GM21576 (cell line): ENCODE data around the gene ITGA1.
"Not testable (repeated sequence)": the region's sequence is repeated elsewhere in the genome, so short reads cannot be mapped to it uniquely, and the experiment has no call there.

Experiments used
- ATAC-seq: cut with Tn5 transposase; IDR thresholded peaks from one replicate; pipeline ENCODE4 v1.9.1; 2021; ENCODE audit warnings: mild to moderate bottlenecking, moderate library complexity; ENCODE audit not compliant: unreplicated experiment

The ITGA1 gene

DNA sequence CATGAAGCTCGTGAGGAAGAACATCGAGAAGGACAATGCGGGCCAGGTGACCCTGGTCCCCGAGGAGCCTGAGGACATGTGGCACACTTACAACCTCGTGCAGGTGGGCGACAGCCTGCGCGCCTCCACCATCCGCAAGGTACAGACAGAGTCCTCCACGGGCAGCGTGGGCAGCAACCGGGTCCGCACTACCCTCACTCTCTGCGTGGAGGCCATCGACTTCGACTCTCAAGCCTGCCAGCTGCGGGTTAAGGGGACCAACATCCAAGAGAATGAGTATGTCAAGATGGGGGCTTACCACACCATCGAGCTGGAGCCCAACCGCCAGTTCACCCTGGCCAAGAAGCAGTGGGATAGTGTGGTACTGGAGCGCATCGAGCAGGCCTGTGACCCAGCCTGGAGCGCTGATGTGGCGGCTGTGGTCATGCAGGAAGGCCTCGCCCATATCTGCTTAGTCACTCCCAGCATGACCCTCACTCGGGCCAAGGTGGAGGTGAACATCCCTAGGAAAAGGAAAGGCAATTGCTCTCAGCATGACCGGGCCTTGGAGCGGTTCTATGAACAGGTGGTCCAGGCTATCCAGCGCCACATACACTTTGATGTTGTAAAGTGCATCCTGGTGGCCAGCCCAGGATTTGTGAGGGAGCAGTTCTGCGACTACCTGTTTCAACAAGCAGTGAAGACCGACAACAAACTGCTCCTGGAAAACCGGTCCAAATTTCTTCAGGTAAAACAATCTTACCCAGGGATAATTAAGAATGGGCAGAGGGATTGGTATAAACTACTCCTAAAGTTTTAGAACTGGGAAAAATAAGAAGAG lies 12.9 kb downstream of the ITGA1 start:
- peak; percentile 43 for ATAC-seq

DNA sequence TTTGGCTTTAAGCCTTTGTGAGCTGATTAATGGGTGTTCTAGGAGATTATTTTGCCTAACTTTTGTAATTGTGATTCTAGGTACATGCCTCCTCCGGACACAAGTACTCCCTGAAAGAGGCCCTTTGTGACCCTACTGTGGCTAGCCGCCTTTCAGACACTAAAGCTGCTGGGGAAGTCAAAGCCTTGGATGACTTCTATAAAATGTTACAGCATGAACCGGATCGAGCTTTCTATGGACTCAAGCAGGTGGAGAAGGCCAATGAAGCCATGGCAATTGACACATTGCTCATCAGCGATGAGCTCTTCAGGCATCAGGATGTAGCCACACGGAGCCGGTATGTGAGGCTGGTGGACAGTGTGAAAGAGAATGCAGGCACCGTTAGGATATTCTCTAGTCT lies 13.6 kb downstream of the ITGA1 start:
- no peak for ATAC-seq

DNA sequence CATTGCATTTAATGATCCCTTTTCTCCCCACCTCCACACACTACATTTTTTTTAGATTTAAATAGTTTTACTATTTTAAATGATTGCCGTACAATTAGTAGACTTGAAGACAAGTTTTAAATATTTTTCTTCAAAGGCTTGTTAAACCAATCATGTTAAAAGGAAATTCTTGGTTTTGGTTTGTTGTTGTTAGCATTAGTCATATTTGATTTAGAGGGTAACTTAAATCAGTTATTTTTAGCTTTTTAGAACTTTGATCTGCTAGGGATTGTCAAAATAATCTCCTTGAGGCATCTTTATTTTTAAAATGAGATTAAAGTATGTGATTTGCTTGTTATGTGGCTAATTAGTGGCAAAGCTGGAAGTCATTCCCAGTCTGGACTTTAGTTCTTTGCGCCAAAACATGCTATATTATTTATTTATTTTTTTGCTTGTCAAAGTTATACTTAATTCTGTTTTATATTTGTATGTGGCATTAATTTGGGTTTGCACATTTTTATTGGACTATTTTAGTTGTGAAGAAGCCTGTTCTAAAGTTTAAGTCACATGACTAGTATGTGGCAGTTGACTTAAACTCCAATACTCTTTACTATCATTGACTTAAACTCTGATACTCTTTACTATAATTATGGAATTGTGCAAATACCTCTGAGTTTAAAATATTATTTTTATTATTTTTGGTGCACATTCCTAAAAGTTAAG lies 14.7 kb downstream of the ITGA1 start:
- no peak for ATAC-seq

DNA sequence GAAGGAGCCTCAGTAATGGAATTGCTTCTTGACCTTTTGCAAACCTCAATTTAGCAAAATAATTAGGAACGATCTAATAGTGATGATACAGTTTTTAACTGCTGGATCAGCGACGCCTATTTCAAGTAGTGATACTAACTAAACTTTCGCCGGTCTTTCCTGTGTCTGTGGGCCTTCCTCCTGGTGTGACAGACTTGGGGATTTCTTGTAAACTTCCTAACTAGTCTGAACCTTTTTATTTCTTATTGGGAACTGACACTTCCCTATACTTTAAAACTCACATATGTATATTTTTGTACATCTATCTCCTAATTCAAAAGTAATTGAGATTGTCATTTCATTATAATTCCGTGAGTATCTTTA lies 15.2 kb downstream of the ITGA1 start:
- no peak for ATAC-seq

DNA sequence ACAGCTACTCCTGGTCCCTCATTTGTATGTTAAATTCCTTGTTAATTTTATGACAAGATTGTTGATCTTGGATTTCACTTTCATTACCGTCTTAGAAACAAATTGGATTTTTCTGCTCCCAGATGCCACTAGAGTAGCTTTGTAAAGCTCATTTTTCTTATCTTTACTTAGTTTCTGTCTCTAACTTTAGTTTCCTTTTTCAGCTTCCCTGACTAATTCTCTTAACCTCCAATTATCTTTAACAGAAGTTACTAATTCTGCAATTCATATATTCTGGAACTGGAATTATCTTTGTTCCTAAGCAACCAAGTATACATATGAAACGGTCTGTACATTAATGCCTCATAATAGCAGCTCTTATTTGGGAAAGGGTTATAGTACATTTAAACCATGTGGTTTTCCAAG lies 16.7 kb downstream of the ITGA1 start:
- no peak for ATAC-seq

DNA sequence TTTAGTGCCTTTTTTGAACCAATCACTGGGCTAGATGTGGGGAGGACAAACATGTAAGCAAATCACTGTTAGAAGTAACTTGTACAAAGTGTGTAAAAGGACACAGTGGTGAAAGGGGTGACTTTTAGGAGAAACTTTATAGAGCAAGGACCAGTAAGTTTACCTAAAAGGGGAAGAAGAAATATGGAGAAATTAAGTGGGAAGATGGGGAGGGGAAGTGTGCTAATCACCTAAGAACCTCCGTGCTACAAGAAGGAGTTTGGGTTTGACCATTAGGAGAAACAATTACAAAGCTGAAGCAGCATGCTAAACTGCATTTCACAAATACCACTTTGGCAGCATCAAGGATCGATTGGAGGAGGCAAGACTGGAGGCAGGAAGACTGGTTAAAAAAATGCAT lies 17.3 kb downstream of the ITGA1 start:
- no peak for ATAC-seq

DNA sequence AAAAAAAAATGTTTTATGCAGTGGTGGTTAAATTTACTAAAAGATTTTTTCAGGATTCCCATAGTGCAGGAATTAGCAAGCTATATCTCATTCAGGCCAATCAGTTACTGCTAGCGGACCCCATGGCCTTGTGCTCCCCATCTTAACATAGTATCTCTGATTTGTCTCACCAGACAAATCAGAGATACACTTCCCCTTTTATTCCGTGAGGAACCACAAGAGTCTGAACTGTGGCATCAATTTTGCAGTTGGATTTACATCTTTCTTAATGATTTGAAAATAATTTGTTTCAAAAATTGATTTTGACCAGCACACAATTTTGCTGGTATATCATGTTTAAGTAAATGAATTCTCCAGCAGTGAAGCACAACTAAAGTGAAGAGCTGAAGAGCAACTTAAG lies 17.9 kb downstream of the ITGA1 start:
- ATAC-seq, result no peak

DNA sequence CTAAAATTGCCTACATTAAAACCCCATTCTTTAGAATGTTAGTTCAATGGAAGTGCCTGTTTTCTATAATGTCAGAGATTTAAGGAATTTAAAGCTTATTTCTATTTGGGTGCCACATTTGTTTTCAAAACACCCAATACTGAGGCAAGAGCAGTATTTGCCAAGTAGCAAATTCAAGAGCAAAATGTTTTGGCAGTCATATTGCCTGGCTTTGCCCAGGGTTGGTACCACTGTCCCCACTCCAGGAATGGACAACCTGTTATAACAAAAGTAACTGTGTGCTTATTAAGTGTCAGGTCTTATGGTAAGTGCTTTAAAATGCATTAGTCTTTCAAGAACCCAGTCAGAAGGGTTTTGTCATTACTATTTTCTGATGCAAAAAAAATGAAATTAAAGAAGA lies 19.3 kb downstream of the ITGA1 start:
- no peak for ATAC-seq

DNA sequence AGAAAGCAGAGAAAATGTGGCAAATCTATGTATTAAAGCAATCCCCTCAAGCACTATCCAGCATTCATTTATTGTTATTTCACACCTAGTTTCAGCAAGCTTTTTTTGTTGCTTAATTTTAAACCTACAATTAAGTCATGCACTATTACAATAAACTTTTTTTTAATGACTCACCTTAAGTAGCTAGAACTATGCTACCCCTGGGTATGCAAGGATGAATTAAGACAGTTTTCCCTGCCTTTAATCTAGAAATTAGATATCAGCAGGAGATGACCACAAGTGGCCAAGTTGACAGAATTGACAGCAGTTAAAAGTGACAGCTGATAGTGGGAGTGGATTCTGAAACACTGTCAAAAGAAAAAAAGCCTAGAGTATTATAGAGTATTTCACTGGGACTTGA lies 20.0 kb downstream of the ITGA1 start:
- ATAC-seq, result no peak

DNA sequence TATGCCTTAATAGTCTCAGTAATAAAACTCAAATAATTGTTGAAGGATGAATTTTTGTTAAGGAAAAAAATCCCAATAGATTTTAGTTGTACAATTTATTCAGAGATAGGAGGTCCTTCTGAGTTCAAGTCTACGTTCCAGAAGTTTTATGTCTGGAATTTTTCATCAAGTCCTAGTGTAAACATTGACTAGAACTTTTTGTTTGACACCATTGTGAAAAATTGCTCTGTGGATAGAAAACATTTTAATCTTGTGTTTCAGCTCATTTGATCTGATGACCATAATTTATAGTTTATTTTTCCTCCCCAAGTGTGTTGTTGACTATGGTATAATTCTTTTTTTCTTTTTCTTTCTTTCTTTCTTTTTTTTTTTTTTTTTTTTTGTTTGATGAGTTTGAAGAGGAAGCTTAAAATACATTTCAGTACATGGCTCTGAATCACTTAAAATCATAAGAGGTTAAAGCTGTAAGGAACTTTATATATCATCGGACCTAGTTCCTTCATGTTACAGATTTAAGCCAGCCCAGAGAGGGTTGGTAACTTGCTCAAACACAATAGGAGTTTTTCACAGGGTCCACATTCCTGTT lies 20.7 kb downstream of the ITGA1 start:
- ATAC-seq, result no peak

DNA sequence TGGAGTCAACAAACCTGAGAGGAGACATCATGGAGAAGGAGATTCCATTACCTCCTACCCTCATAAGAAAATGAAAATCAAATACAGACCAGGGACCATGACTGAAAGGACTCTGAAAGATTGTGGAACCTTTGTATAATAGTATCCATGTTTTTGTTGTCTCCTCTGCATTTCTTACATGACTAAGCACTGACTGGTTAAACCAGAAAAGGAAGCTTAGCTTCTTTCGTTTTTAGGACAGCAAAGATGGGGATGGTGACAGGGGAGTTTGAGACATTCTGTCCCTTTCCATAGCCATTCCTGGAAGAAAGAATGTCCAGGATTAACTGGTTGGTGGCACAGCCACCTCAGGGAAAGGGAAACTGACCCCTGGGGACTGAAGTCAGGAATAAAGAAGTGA lies 22.2 kb downstream of the ITGA1 start:
- no peak for ATAC-seq

DNA sequence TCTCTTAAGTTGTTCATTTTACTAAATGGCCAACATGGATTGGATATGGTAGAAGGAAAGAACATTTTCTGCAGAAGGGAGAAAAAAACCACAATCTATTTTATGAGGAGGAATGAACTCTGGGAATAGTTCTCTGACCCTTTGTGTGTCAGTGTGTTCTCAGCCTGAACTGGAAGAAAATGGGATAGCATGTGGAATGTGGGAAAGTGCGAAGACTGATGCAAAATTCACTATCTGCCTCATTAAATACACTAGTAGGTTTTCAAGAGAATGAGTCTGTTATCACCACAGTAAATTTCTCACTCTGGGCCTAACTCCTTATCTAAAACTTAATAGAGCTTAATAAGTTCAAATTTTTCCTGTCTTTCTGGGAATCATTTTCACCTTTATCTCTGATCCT lies 22.7 kb downstream of the ITGA1 start:
- no peak for ATAC-seq

DNA sequence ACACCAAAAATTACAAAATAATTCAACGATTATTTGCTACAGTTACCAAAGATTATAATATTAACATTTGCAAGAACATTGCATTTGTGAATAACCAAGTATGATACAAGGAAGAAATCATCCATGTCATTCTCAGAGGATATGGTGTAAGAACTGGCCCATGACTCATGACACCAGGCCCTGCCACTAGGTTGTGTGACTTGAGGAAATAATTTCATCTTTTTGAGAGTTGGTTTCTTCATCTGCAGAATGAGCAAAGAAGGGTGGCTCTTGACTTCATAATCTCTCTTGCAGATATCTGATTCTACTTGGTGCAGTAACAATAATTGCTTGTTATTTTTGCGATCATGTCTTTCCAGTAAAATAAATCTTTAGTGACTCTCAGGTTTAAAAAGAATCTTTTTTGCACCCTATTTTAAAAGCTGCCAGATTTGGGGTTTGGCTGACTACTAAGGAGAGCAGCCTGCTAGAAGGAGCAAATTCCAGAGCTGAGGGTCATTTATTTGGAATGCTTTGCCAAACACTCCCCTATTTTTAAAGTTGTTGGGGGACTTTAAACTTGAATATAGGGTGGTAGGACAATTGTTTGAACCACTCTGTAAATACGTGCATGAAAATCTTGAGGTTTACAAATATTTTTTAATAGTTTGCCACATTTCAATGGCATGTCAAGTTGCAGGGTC lies 23.5 kb downstream of the ITGA1 start:
- no peak for ATAC-seq

DNA sequence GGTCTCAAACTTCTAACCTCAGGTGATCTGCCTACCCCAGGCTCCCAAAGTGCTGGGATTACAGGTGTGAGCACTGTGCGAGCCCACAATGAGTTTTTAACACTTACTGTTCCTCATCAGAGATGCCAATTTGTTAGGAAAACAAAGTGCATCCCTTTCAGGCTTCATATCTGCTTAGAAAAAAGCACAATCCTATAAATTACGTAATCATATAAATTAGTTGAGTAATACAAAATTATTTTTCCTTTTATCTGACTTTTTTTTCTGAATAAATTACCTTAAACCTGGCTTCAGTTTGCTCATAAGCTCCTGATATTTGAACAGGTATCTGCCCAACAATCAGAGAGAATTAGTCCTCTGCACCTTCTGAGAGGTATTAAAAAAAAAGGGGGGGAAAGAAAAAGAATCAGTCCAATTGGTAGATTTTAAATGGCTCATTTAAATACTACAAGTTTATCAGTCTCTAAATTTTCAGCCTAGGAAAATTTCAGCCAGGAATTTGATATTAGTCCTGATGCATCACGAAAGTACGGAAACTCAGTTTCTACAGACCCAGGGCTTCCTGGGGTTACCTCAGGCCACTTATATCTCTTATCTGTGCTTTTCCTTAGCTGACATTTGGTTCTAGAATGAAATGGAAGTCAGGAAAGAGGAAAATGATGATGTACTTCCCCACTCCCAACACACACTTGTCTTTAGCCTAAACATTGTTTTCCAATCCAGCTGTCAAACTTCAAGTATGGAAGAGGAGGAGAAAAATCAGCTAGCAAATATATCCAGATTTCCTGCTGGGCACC lies 26.8 kb downstream of the ITGA1 start:
- ATAC-seq, result no peak

DNA sequence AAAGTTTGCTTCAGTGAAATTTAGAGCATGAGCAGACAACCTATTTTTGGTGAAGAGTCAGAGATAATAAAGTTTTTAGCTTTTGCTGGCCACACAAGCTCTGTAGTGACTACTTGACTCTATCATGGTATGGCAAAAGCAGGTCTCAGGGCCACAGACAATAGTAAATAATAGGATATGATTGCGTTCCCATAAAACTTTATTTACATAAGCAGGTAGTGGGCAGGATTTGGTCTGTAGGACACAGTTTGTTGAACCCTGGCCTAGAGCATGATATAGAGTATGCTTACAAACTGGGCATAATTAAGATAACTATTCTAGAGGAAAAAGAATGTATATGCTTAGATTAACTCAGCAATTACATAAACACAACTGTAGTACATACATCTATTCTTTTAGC lies 30.1 kb downstream of the ITGA1 start:
- no peak for ATAC-seq

DNA sequence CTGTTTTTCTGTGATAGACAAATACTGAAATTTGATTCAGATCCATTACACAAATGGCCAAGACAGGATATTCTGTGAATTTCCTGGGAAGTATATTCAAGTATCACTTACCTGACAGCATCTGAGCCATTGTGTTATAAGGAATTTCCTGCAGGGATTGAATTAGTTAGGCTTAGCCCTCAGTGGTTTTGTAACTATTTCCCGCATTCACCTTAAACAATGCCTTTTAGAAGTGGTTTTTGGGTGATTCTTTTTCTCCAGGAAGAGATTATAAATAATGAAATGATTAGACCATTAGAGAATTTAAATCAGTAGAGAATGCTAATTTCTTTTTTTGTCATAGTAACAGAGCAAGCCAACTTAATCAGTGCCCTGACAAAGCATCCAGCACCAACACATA lies 30.6 kb downstream of the ITGA1 start:
- no peak for ATAC-seq

DNA sequence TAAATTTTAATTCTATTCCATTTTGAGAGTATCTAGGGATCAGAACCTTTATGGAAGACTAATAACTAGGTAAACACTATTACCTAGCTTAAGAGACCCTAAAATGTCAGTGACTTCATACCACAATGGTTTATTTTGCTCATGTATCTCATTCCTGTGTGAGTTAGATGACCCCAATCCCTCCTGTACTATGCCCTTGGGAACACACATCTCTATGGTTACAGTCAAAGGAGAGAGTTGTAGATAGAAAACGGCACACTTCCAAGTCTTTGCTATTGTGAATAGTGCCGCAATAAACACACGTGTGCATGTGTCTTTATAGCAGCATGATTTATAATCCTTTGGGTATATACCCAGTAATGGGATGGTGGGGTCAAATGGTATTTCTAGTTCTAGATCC lies 31.1 kb downstream of the ITGA1 start:
- ATAC-seq, result not testable (repeated sequence)

DNA sequence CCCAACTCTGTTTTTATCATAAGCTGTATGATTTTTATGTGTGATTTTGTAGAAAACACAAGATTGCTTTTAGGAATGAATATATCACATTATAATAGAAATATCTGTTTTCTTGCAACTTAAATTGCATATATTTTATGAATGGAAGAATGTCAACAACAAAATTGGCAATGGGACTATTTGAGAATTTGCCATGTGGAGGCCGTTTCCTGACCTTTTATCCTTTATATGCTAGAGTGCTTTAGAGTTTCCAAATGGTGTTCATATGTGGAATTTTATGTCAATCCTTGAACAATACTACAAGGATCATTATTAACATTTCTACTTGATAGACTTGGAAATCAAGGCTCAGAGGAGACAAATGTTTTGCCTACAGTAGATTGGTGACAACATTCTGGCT lies 34.2 kb downstream of the ITGA1 start:
- ATAC-seq, result no peak

DNA sequence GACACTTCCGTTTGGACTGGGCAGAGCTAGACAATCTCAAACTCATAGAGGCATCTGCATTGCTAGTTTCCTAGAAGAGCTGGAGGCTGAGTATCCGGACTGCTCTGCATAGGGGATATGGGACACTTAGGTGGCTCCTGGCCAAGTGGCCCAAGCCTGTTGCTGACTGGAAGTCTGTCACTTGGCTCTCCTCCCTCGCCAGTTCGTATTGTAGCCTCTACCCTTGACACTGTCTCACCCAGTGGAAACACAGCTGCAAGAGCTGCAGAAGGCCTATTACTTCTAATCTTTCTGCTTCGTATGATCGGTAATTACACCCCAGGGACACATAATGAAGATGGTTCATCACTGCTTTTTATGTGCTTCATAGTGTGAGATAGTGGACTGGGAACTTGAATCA lies 34.7 kb downstream of the ITGA1 start:
- no peak for ATAC-seq

DNA sequence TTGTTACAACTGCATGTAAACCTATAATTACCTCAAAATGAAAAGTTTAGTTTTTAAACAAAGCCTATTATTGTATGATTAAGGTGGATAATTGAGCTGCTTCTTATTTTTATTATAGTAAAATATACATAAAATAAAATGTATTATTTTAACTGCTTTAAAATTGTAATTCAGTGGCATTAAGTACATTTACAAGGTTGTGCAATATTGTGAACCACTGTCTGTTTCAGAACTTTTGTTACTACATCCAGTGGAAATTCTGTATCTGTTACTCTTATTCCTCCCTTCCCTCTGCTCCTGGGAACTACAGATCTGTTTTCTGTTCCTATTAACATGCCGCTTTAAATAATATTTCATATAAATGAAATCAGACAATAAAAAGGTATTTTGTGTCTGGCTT lies 37.1 kb downstream of the ITGA1 start:
- ATAC-seq, result no peak

DNA sequence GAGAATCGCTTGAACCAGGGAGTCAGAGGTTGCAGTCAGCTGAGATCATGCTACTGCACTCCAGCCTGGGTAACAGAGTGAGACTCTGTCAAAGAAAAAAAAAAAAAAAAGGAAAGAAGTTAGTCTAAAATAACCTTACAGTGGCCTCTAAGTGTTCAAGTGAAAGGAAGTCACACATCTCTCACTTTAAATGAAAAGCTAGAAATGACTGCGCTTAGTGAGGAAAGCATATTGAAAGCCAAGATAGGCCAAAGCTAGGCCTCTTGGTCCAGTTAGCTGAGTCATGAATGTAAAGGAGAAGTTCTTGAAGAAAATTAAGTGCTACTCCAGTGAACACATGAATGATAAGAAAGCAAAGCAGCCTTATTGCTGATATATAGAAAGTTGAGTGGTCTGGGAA lies 38.1 kb downstream of the ITGA1 start:
- peak; percentile 97 for ATAC-seq
